Neuronal stem cell (in vitro differentiated cells): ENCODE results near the gene TMEM154. TPM values are rescaled to one million over a fixed set of nuclear protein-coding genes. Genes with fewer than 3 reads are reported as not detected.

ENCODE experiments used
- DNase-seq: peaks from one replicate; pipeline ENCODE4 v3.0.0-alpha.2; 2013; ENCODE audit warnings: low spot score
- H2AFZ ChIP-seq: one replicate; pipeline ENCODE4 v1.6.1; 2013; ENCODE audit warnings: mild to moderate bottlenecking, low read length, inconsistent platforms
- H2AK5ac ChIP-seq: 2 replicates; pipeline ENCODE4 v1.6.1; 2013; ENCODE audit warnings: low read depth, mild to moderate bottlenecking, inconsistent platforms, low read length, moderate library complexity, mixed read lengths
- H2BK120ac ChIP-seq: 2 replicates; pipeline ENCODE4 v1.6.1; 2013; ENCODE audit warnings: low read depth, mild to moderate bottlenecking, inconsistent platforms, low read length, moderate library complexity, mixed read lengths
- H2BK12ac ChIP-seq: one replicate; pipeline ENCODE4 v1.6.1; 2013; ENCODE audit warnings: low read length, inconsistent platforms
- H2BK15ac ChIP-seq: 2 replicates; pipeline ENCODE4 v1.6.1; 2013; ENCODE audit warnings: mild to moderate bottlenecking, low read length, inconsistent platforms, mixed read lengths
- H2BK5ac ChIP-seq: one replicate; pipeline ENCODE4 v1.6.1; 2013; ENCODE audit warnings: inconsistent platforms, mild to moderate bottlenecking, low read length, moderate library complexity
- H3K14ac ChIP-seq: one replicate; pipeline ENCODE4 v1.6.1; 2013; ENCODE audit warnings: low read length, inconsistent platforms
- H3K18ac ChIP-seq: 2 replicates; pipeline ENCODE4 v1.6.1; 2013; ENCODE audit warnings: low read length, inconsistent platforms
- H3K23ac ChIP-seq: 2 replicates; pipeline ENCODE4 v1.6.1; 2013; ENCODE audit warnings: low read depth, mild to moderate bottlenecking, mixed read lengths, low read length, inconsistent platforms; ENCODE audit not compliant: poor library complexity
- H3K27ac ChIP-seq: replicated peaks from 3 replicates; pipeline ENCODE4 v1.5.1; 2013; ENCODE audit warnings: low read length, inconsistent platforms
- H3K27me3 ChIP-seq, 3 experiments: 2 replicates each; pipeline ENCODE4 v1.6.1; 2013; ENCODE audit warnings: low read length in 3 of 3, mild to moderate bottlenecking in 2 of 3, inconsistent platforms in 1 of 3, low read depth in 1 of 3, mixed read lengths in 1 of 3, moderate library complexity in 1 of 3; ENCODE audit not compliant: control insufficient read depth in 3 of 3, insufficient read depth in 3 of 3
- H3K36me3 ChIP-seq, 2 donors: replicated peaks in 1 of 2; 2 replicates each; pipeline ENCODE4 v1.6.1; 2013; ENCODE audit warnings: low read length in 2 of 2; ENCODE audit not compliant: control insufficient read depth in 2 of 2, insufficient read depth in 2 of 2
- H3K4ac ChIP-seq: 2 replicates; pipeline ENCODE4 v1.6.1; 2013; ENCODE audit warnings: inconsistent platforms, mild to moderate bottlenecking, low read length, moderate library complexity
- H3K4me1 ChIP-seq, 2 donors: 1 replicate in 1 of 2; 2 replicates in 1 of 2; pipeline ENCODE4 v1.6.1; 2013; ENCODE audit warnings: low read length in 2 of 2, low read depth in 1 of 2; ENCODE audit not compliant: control insufficient read depth in 2 of 2, insufficient read depth in 1 of 2
- H3K4me2 ChIP-seq: one replicate; pipeline ENCODE4 v1.6.1; 2013; ENCODE audit warnings: mild to moderate bottlenecking, low read length, inconsistent platforms; ENCODE audit not compliant: insufficient read depth, poor library complexity, severe bottlenecking
- H3K4me3 ChIP-seq, 2 donors: 2 replicates each; pipeline ENCODE4 v1.5.1; 2013; ENCODE audit warnings: low read length in 2 of 2, mild to moderate bottlenecking in 2 of 2, inconsistent platforms in 1 of 2, moderate library complexity in 1 of 2
- H3K79me1 ChIP-seq: one replicate; pipeline ENCODE4 v1.6.1; 2013; ENCODE audit warnings: low read depth, mild to moderate bottlenecking, inconsistent platforms, low read length, moderate library complexity
- H3K9ac ChIP-seq: one replicate; pipeline ENCODE4 v1.6.1; 2013; ENCODE audit warnings: mild to moderate bottlenecking, low read depth, low read length, inconsistent platforms; ENCODE audit not compliant: poor library complexity
- H3K9me3 ChIP-seq, 2 donors: replicated peaks in 1 of 2; 2 replicates each; pipeline versions ENCODE3 to v1.6.1; 2013; ENCODE audit warnings: low read length in 2 of 2, mild to moderate bottlenecking in 2 of 2, inconsistent platforms in 1 of 2, low read depth in 1 of 2, mixed read lengths in 1 of 2, moderate library complexity in 1 of 2; ENCODE audit not compliant: control insufficient read depth in 2 of 2, insufficient read depth in 1 of 2
- H4K8ac ChIP-seq: one replicate; pipeline ENCODE4 v1.6.1; 2013; ENCODE audit warnings: low read depth, mild to moderate bottlenecking, inconsistent platforms, low read length, moderate library complexity
- H4K91ac ChIP-seq: one replicate; pipeline ENCODE4 v1.6.1; 2013; ENCODE audit warnings: low read length, low read depth, mild to moderate bottlenecking, inconsistent platforms; ENCODE audit not compliant: poor library complexity
- WGBS, 2 donors: extraction: QIAGEN DNeasy Blood & Tissue Kit; methylation state at CpG; one replicate each; pipeline ENCODE4 v1.1.7; 2013; ENCODE audit warnings: missing lambda C conversion rate in 2 of 2, mixed read lengths in 1 of 2; ENCODE audit not compliant: insufficient read length in 2 of 2, insufficient replicate concordance in 1 of 2; ENCODE audit errors: extremely low coverage in 2 of 2; 5-methylcytosine and 5-hydroxymethylcytosine counted together
- polyA plus RNA-seq, 2 experiments: library from polyadenylated mRNA; stranded (reverse); fragments of 200-250 nt; gene quantifications; one replicate each; pipeline ENCODE4 v1.2.3, GENCODE V29; 2013

Gene TMEM154
- polyA plus RNA-seq (2013, experiment 1 of 2), result 0.14 TPM
- 0.18 TPM for polyA plus RNA-seq (2013, experiment 2 of 2)

GRCh38 chr4:152679414-152680281 lies at the start of gene TMEM154:
Gene TMEM154, minus strand, starts transcription at chr4:152679997. Its CDS starts 64 bp downstream, at chr4:152679933.
- Histone ChIP-seq H3K4me3 (peak within 1 kb of the TSS; percentile 36 to 69), H2BK12ac (no peak within 1 kb of the TSS), H3K14ac (no peak within 1 kb of the TSS), H3K79me1 (no peaks in the 10 kb centered on the region), H3K27ac (no peak within 1 kb of the TSS), H3K27me3 (peaks cover 0 to 79% (median 7%) of the 10 kb centered on the region in 3 experiments), H3K18ac (peak within 1 kb of the TSS; percentile 29), H2BK5ac (no peak within 1 kb of the TSS), H4K91ac (no peak within 1 kb of the TSS), H3K9me3 (no peaks in the 10 kb centered on the region), H3K4ac (no peak within 1 kb of the TSS), H4K8ac (no peak within 1 kb of the TSS), H3K23ac (no peak within 1 kb of the TSS), H2AFZ (peak within 1 kb of the TSS; percentile 85), H3K4me2 (peak within 1 kb of the TSS; percentile 66), H2BK15ac (no peak within 1 kb of the TSS), H3K36me3 (no peaks in the 10 kb centered on the region), H3K4me1 (peaks cover 0 to 4% of the 10 kb centered on the region in 2 donors), H2AK5ac (no peak within 1 kb of the TSS), H3K9ac (no peak within 1 kb of the TSS), H2BK120ac (no peak within 1 kb of the TSS)
- DNase-seq, result peak; percentile 41
- WGBS, 2 donors, result no CpG with 5 or more reads among the region's 32 CpGs

DNA sequence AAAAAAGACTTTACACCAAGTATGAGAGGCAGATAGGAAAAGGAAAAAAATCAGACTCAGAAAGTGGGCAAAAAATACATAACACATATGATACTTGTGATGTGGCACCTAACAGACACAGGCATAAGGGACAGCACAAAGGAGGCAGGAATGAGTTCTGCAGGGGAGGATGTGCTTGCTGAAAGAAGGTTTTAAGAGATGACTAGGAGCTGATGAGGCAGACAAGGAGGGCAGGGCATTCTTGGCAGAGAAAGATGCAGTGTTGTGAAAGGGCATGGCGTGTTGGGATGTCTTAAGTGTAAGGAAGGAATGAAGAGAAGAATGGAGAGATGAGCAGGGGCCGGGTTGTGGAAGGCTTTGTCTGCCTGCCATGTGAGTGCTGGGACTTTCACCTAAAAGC lies 49.7 kb upstream of the TMEM154 start:
- WGBS, 2 donors, result no CpG with 5 or more reads among the region's 2 CpGs

DNA sequence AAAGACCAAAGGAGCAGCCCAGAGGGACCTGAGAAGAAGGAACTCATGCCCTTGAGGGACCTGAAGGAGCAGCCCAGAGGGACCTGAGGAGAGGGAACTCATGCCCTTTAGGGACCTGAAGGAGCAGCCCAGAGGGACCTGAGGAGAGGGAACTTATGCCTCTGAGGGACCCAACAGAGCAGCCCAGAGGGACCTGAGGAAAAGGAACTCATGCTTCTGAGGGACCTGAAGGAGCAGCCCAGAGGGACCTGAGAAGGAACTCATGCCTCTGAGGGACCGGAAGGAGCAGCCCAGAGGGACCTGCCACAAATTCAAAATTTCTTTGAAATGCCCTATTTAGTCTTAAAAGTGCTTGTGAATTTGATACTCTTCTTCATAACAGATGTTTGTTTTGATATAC lies 48.5 kb upstream of the TMEM154 start:
- no peak for DNase-seq
- H3K27me3 ChIP-seq, result peaks cover 0 to 7% (median 0%) of the 10 kb centered on the region in 3 experiments
- peaks cover 0 to 3% of the 10 kb centered on the region in 2 donors for H3K4me1 ChIP-seq
- H3K18ac ChIP-seq, result no peak overlapping the region
- no peak overlapping the region for H3K14ac ChIP-seq
- no peaks in the 10 kb centered on the region for H3K79me1 ChIP-seq
- no peak overlapping the region for H2AFZ ChIP-seq
- H3K4me3 ChIP-seq, result no peak overlapping the region
- no peaks in the 10 kb centered on the region for H3K9me3 ChIP-seq
- no peak overlapping the region for H4K91ac ChIP-seq
- no peak overlapping the region for H3K23ac ChIP-seq
- H3K27ac ChIP-seq, result no peak overlapping the region
- WGBS, 2 donors, result no CpG with 5 or more reads among the region's 1 CpG
- H3K4ac ChIP-seq, result no peak overlapping the region
- no peaks in the 10 kb centered on the region for H3K36me3 ChIP-seq
- H3K9ac ChIP-seq, result no peak overlapping the region
- no peak overlapping the region for H2BK12ac ChIP-seq
- no peak overlapping the region for H3K4me2 ChIP-seq
- no peak overlapping the region for H2AK5ac ChIP-seq
- no peak overlapping the region for H4K8ac ChIP-seq
- H2BK5ac ChIP-seq, result no peak overlapping the region
- H2BK120ac ChIP-seq, result no peak overlapping the region
- no peak overlapping the region for H2BK15ac ChIP-seq

More for the DNA sequence above, 49.7 kb upstream of the TMEM154 start:
- Histone ChIP-seq H3K18ac (no peak overlapping the region), H2BK12ac (no peak overlapping the region), H3K4ac (no peak overlapping the region), H4K91ac (no peak overlapping the region), H2BK15ac (no peak overlapping the region), H3K14ac (no peak overlapping the region), H3K9me3 (no peaks in the 10 kb centered on the region), H3K27ac (no peak overlapping the region), H2AK5ac (no peak overlapping the region), H2AFZ (peak overlapping the region; percentile 27), H3K79me1 (no peaks in the 10 kb centered on the region), H3K4me2 (no peak overlapping the region), H2BK120ac (no peak overlapping the region), H3K9ac (no peak overlapping the region), H3K27me3 (peaks cover 0 to 7% (median 0%) of the 10 kb centered on the region in 3 experiments), H3K4me3 (no peak overlapping the region), H3K4me1 (peaks cover 0 to 3% of the 10 kb centered on the region in 2 donors), H4K8ac (no peak overlapping the region), H2BK5ac (no peak overlapping the region), H3K36me3 (no peaks in the 10 kb centered on the region), H3K23ac (no peak overlapping the region)
- no peak for DNase-seq

- WGBS, 2 donors, result no CpG with 5 or more reads among the region's 1 CpG
- Histone ChIP-seq H3K36me3 (no peaks in the 10 kb centered on the region), H2BK5ac (no peak overlapping the region), H3K4me2 (no peak overlapping the region), H2AK5ac (no peak overlapping the region), H3K27ac (no peak overlapping the region), H2BK120ac (no peak overlapping the region), H2AFZ (no peak overlapping the region), H2BK15ac (no peak overlapping the region), H3K79me1 (no peaks in the 10 kb centered on the region), H3K18ac (no peak overlapping the region), H4K91ac (no peak overlapping the region), H3K23ac (no peak overlapping the region), H3K9me3 (no peaks in the 10 kb centered on the region), H3K9ac (no peak overlapping the region), H3K4me3 (no peak overlapping the region), H3K27me3 (peaks cover 0 to 7% (median 0%) of the 10 kb centered on the region in 3 experiments), H3K14ac (no peak overlapping the region), H4K8ac (no peak overlapping the region), H2BK12ac (no peak overlapping the region), H3K4ac (no peak overlapping the region), H3K4me1 (peaks cover 0 to 3% of the 10 kb centered on the region in 2 donors)
- DNase-seq, result no peak
Measured at GRCh38 chr4:152727784-152728183, 48.0 kb upstream of the TMEM154 start.
